ENCODE results near the gene RAB34. TPM values are rescaled to one million over a fixed set of nuclear protein-coding genes. Genes with fewer than 3 reads are reported as not detected.

RAB34 gene
- polyA plus RNA-seq, 3 donors: 66.7 to 93.3 (median 79.1) TPM

- H4K20me1 ChIP-seq (ENCODE audit: insufficient read depth, low read length): peaks cover 19% of the 10 kb centered on the region
- Mint-ChIP-seq H3K27me3 (ENCODE audit: low read depth in 3 of 3) (peaks cover 0 to 2% (median 2%) of the 10 kb centered on the region in 3 donors), H3K9me3 (no peaks in the 10 kb centered on the region), H3K27ac (peak overlapping the region in 2 of 7 donors; percentile 6 to 35), H3K36me3 (peaks cover 81 to 84% of the 10 kb centered on the region in 2 donors), H3K4me3 (no peak overlapping the region), H3K4me1 (peaks cover 1% of the 10 kb centered on the region)
- H3K4me3 ChIP-seq (replicated peaks in 1 of 3; ENCODE audit: low read depth in 2 of 3, low read length in 3 of 3): no peak overlapping the region
- no peaks in the 10 kb centered on the region for H3K4me1 ChIP-seq (ENCODE audit: control insufficient read depth in 1 of 2, insufficient read depth in 2 of 2, low read length in 2 of 2)
- 90% methylated on average over 9 of the region's 10 CpGs for WGBS (ENCODE audit: insufficient coverage)
- H3K36me3 ChIP-seq (replicated peaks in 1 of 2; ENCODE audit: control insufficient read depth in 1 of 2, insufficient read depth in 2 of 2, low read length in 2 of 2): peaks cover 73 to 86% of the 10 kb centered on the region in 2 donors
- no peak overlapping the region for H2AFZ ChIP-seq (ENCODE audit: insufficient read depth, low read depth, low read length, poor library complexity, severe bottlenecking)
- no peaks in the 10 kb centered on the region for H3K9me3 ChIP-seq (replicated peaks in 1 of 2; ENCODE audit: control insufficient read depth in 1 of 2, insufficient read depth in 1 of 2, low read length in 2 of 2)
- intact Hi-C loops (cut with micrococcal nuclease): no loop called here
- DNase-seq: no peak
- no peak overlapping the region for H3K9ac ChIP-seq (ENCODE audit: insufficient read depth, low read length, poor library complexity, severe bottlenecking)
- no peak for TF ChIP-seq CTCF (IDR thresholded peaks at IDR 0.05)
- no peaks in the 10 kb centered on the region for H3K79me2 ChIP-seq (ENCODE audit: insufficient read depth, low read length)
- no peak overlapping the region for H3K4me2 ChIP-seq (replicated peaks; ENCODE audit: extremely low read depth, low read length, poor library complexity, severe bottlenecking)
- no peak overlapping the region for H3K27ac ChIP-seq (ENCODE audit: low read depth in 1 of 2, low read length in 2 of 2)
- H3K27me3 ChIP-seq (ENCODE audit: control insufficient read depth in 2 of 2, insufficient read depth in 2 of 2, low read length in 2 of 2): no peaks in the 10 kb centered on the region
Observed at GRCh38 chr17:28702026-28702751, 15.5 kb downstream of the RAB34 start.

GRCh38 chr17:28700830-28701492 is 16.7 kb downstream of the RAB34 start:
- Histone ChIP-seq H3K27me3 (ENCODE audit: control insufficient read depth in 2 of 2, insufficient read depth in 2 of 2, low read length in 2 of 2) (no peaks in the 10 kb centered on the region), H3K4me3 (replicated peaks in 1 of 3; ENCODE audit: low read depth in 2 of 3, low read length in 3 of 3) (no peak overlapping the region), H3K27ac (ENCODE audit: low read depth in 1 of 2, low read length in 2 of 2) (no peak overlapping the region), H3K4me2 (replicated peaks; ENCODE audit: extremely low read depth, low read length, poor library complexity, severe bottlenecking) (no peak overlapping the region), H3K36me3 (replicated peaks in 1 of 2; ENCODE audit: control insufficient read depth in 1 of 2, insufficient read depth in 2 of 2, low read length in 2 of 2) (peaks cover 86 to 97% of the 10 kb centered on the region in 2 donors), H2AFZ (ENCODE audit: insufficient read depth, low read depth, low read length, poor library complexity, severe bottlenecking) (no peak overlapping the region), H3K9ac (ENCODE audit: insufficient read depth, low read length, poor library complexity, severe bottlenecking) (no peak overlapping the region), H3K79me2 (ENCODE audit: insufficient read depth, low read length) (no peaks in the 10 kb centered on the region), H3K4me1 (ENCODE audit: control insufficient read depth in 1 of 2, insufficient read depth in 2 of 2, low read length in 2 of 2) (no peaks in the 10 kb centered on the region), H3K9me3 (replicated peaks in 1 of 2; ENCODE audit: control insufficient read depth in 1 of 2, insufficient read depth in 1 of 2, low read length in 2 of 2) (no peaks in the 10 kb centered on the region), H4K20me1 (ENCODE audit: insufficient read depth, low read length) (peaks cover 22% of the 10 kb centered on the region)
- TF ChIP-seq CTCF (IDR thresholded peaks at IDR 0.05): no peak
- Mint-ChIP-seq H3K4me3 (no peak overlapping the region), H3K9me3 (no peaks in the 10 kb centered on the region), H3K27me3 (ENCODE audit: low read depth in 3 of 3) (peaks cover 0 to 2% (median 2%) of the 10 kb centered on the region in 3 donors), H3K27ac (peak overlapping the region in 3 of 7 donors; percentile 26 to 69 (median 37)), H3K4me1 (no peaks in the 10 kb centered on the region), H3K36me3 (peaks cover 89 to 96% of the 10 kb centered on the region in 2 donors)
- no peak for DNase-seq
- intact Hi-C loops (cut with micrococcal nuclease): no loop called here
- 99% methylated on average over 9 of the region's 10 CpGs for WGBS (ENCODE audit: insufficient coverage)
